Putamen (tissue), 1 donor: ENCODE results near the gene EIF4E3.

ENCODE experiments used
- DNase-seq: peaks from one replicate; pipeline ENCODE4 v3.0.0-alpha.2; 2016; ENCODE audit warnings: low spot score

The EIF4E3 gene

DNA sequence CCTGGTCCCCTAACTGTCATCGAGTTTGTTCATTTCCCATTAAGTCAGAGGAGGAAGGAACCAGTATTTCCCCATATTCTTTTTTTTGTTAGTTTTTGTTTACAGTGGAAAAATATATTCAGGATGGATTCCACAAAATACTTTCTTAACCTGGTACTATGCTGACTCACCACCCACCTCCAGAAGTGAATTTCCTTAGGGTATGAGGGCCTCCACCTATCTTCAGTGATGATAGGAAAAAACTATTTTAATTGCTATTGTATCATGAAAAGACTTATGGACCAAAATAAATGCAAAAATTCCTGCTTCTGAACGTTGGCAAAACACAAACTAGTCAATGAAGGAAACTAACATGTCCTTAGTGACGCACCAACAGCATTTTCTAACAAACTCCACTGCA lies 77.5 kb downstream of the EIF4E3 start:
- no peak for DNase-seq

DNA sequence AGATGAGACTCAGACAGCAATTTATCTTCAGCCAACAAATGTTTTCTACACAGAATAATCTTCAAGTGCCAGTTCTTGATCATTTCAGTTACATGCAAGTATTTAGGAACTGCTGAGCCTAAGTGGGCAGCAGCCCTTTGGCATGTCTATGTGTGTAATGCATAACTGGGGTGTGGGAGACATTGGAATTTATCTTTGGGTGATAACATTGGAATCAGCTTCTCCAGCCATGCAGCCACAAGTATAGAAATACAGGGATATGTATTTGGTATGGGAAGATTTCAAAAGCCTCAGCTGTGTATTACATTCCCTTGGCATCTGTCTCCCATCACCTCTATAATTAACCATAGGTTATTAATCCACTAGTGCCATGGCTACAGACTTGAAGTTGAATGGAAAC lies 78.2 kb downstream of the EIF4E3 start:
- no peak for DNase-seq

DNA sequence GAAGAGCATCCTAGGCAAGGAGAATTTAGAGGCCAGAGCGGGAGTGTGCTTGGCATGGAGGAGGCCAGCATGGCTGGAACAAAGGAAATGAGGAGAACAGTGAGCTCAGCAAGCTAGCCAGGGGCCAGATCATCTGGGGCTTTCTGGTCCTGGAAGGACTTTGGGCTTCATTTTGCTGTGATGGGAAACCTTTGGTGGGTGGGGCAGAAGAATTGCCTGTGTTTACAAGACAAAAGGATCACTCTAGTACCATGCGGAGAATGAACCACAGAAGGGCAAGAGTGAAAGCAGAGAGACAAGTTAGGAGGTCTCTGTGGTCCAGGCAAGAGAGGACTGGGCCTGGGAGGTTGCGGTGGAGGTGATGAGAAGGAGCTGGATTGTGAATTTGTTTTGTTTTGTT lies 80.1 kb downstream of the EIF4E3 start:
- DNase-seq = no peak

DNA sequence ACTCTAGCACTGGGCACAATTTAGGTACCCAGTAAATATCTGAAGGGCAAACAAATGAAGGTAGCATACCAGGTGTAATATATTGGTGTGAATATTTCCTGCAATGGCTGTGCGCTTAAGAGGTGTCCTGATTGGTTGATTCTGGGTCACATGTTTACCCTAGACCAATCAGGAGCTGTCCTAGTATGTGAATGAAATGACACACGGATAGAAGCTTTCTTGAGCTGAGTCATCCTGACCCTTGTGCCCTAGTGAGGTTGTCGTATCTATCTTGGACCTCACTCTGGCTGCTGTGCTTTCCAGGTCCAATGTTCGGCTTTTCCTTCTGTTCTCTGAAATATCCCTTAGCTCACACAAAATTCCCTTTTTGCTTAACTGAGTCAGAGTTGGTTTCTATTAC lies 83.5 kb downstream of the EIF4E3 start:
- DNase-seq = no peak

DNA sequence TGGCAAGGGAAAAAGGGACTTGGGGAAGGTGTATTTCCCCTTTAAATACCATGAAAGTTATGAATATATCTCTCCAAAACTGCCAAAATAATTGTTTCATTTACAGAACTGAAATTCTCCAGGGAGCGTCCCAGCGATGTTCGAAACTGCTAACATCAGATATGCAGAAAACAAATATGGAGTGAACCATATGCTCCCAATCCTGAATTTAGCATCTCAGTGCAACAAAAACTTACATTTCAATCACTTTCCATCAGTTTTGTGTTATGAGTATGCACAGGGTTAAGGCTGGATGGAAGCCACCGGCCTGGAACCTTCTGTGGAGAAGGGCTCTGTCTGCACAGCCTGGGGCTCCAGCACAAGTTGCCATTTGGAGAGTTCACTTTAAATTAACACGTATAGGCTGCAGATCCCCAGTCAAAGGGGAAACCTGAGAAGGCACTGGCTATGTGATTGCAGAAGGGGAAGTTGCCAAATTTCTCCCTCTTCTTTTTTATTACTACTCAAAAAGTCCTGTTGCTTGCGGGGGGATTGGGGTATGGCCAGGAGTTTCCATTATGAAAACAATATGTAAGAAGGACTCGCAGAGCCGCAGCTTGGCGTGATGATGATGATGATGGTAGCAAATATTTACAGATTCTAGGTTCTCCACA lies 84.7 kb downstream of the EIF4E3 start:
- DNase-seq = no peak

DNA sequence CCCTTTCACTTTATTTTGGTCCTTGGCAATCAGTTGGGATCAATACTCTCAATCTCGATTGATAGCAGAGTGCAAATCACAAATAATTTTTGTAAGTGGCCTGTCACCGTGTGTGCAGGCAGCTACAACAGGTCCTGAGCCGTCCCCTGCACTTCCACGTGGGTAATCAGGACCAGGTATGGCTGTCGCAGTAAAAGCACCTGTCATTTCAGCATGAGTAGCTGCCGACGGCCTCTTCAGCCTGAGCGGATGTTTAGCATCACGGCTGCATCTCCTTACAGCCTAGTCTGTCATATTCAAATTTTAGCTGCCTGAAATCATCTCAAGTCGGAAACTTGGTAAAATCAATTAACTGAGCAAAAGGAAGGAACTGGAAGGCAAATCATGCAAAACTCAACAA lies 88.7 kb downstream of the EIF4E3 start:
- DNase-seq = no peak

DNA sequence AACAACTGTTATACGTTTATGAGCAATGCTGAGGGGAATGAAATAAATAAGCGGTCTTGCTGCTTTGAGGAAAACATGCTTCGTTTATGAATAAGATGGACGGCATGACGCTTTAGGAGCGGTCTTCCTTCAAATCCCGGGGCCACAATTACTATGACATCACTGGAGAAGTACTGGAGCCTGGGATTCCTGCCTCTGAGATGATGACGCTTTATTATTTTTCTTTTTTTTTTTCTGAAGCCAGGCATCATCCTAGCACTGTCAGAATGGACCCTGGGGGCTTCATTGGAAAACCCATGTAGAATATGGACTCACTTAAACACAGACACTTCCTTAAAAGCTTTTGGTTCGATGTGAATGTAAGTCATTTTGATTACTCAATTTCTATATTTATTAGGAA lies 89.2 kb downstream of the EIF4E3 start:
- no peak for DNase-seq

DNA sequence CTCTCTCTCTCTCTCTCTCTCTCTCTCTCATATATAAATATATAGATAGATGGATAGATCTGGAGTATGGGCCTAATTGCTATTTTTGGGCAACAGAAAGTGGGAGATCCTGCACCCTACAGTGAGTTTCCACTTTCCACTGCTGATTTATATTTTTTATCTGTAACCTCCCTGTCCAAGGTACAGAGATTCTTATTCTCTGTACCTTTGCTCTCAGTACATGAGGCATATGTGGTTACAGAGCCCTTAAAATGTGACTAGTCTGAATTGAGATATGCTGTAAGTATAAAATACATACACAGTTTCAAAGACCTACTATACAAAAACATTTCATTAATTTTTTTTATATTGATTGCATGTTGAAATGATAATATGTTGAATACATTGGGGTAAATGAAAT lies 90.5 kb downstream of the EIF4E3 start:
- DNase-seq = no peak

DNA sequence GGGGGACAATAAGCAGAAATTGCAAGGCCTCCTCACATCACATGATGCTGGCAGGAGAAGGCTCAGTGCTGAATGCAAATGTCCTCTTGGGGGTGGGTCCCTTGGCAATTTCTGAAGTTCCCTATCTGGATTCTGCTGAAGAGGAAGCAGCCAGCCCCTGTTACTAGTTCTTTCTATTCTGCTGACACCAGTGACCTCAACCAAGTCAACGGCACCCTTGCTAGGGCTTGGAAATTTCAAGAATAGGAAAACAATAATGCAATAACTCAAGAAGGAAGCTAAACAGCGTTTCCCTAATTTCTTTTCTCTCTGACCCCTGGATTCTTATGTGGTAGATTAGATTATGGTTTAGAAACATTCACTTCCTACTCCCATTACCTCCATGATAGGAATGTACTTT lies 95.5 kb downstream of the EIF4E3 start:
- DNase-seq = no peak

DNA sequence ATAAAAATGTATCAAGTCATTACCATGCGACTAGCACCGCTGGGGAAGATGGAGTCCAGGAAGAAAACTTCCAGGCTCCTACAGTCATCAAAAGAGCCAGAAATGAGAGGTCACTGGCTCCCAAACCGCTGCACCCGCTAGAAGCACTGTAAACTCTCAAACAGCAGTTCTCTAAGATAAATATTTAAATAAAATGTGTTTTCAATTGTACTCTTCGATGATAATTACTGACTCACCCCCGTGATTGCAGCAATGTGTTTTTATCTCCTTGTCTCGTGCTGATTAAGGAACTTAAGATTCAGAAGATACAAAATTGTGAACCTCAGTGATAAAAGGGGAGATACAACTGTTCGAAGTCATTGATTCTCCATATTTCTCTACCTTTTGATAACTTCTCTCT lies 95.9 kb downstream of the EIF4E3 start:
- DNase-seq = no peak

DNA sequence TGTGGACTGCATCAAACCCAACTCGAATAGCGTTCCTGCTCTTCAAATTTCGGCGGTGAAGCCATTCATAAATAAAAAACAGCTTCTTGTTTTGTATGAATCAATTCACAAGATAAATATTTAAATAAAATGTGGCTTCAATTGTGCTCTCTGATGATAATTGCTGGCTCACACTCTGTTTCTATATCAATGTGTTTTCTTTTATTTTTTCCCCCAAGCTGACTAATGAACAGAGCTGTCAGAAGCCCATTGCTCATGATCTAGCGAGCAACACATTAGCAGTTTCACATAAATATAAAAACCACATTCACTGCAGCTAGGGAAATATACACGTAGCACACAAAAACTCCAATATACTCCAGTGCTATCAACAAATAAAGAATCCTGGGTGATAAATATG lies 96.7 kb downstream of the EIF4E3 start:
- no peak for DNase-seq

DNA sequence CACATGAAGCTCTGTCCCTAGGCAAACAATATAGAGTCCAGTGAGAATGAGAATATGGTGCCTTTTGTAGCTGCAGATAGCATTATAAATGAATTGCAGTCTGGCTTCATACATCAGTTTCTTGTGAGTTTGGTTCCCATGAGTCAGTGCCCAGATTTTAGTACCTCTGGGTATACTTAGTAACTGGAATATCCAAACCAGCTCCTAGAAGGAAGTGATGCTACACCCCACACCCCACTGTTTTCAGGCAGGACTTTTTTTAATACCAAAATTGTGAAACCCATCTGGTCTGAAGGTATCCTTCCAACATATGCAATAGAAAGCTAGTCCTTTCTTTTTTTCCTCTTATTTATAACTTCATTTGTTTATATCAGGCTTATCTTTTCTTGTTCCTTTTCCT lies 99.5 kb downstream of the EIF4E3 start:
- no peak for DNase-seq
